K562 (cell line): ENCODE data around the gene ZNF564. TPM values are rescaled to one million over a fixed set of nuclear protein-coding genes. Genes with fewer than 3 reads are reported as not detected.
A peak's percentile ranks its signal among the peaks of the same experiment; 100 is the strongest.
"Not testable (repeated sequence)": the region's sequence is repeated elsewhere in the genome, so short reads cannot be mapped to it uniquely, and the experiment has no call there.

ENCODE experiments used
- ATAC-seq: fragments of 200-7000 bp; cut with Tn5 transposase; 3 replicates; pipeline ENCODE4 v1.9.1; 2020; ENCODE audit warnings: moderate library complexity
- BruUV-seq: library from RNA; stranded (reverse); fragments of 400-500 nt; replicated peaks from 2 replicates; lab custom pipeline; 2021; lab: Mats Ljungman, UMichigan
- CTCF ChIA-PET: fragments of 300-600 bp; formaldehyde crosslinking; extraction: SDS; loops from one replicate; lab custom pipeline; 2021; ENCODE audit warnings: low intra/inter-chr PET ratio; lab: Yijun Ruan, JAX
- POLR2A ChIA-PET: fragments of 300-600, 350-650 bp; sonication (Branson Sonifier 250); formaldehyde crosslinking; extraction: SDS; loops from one replicate; lab custom pipeline; 2021; ENCODE audit warnings: antibody characterized with exemption, inconsistent platforms; lab: Yijun Ruan, JAX
- DNase-seq, 4 experiments: peaks; one replicate each; pipeline versions ENCODE4 v3.0.0 to v3.0.0-alpha.2; 2011 to 2018; ENCODE audit warnings: low spot score in 3 of 4, mixed read lengths in 3 of 4; ENCODE audit errors: extremely low read depth in 1 of 4
- FAIRE-seq: peaks from 2 replicates; lab custom pipeline; 2011; peaks lifted over from hg19 to GRCh38; lab: Jason Lieb, UNC
- H2AFZ ChIP-seq: 2 replicates; pipeline ENCODE4 v1.6.0; 2011; ENCODE audit warnings: low read depth, low read length, control low read depth, inconsistent platforms
- H3K27ac ChIP-seq: fragments of 200-600 bp; 3 replicates; pipeline ENCODE4 v1.8.0; 2011; ENCODE audit warnings: low read depth, mild to moderate bottlenecking, control low read depth, inconsistent platforms, low read length, moderate library complexity, mixed read lengths; ENCODE audit errors: extremely low read depth
- H3K27me3 ChIP-seq, 2 experiments: fragments of 300-600 bp in 1 of 2; 2 replicates in 1 of 2; 3 replicates in 1 of 2; pipeline versions ENCODE4 v1.6.0 to v1.8.0; 2011; ENCODE audit warnings: inconsistent platforms in 2 of 2, low read length in 2 of 2, mild to moderate bottlenecking in 1 of 2, mixed read lengths in 1 of 2, moderate library complexity in 1 of 2; ENCODE audit not compliant: control insufficient read depth in 2 of 2, insufficient read depth in 2 of 2
- H3K36me3 ChIP-seq: fragments of 300-600 bp; 3 replicates; pipeline ENCODE4 v1.8.0; 2011; ENCODE audit warnings: mild to moderate bottlenecking, low read length, inconsistent platforms; ENCODE audit not compliant: control insufficient read depth, insufficient read depth
- H3K4me1 ChIP-seq, 2 experiments: fragments of 200-600 bp in 1 of 2; replicated peaks in 1 of 2; 2 replicates in 1 of 2; 3 replicates in 1 of 2; pipeline versions ENCODE4 v1.5.1 to v1.8.0; 2011; ENCODE audit warnings: inconsistent platforms in 2 of 2, low read length in 2 of 2, mild to moderate bottlenecking in 1 of 2, mixed read lengths in 1 of 2, moderate library complexity in 1 of 2; ENCODE audit not compliant: control insufficient read depth in 2 of 2, insufficient read depth in 2 of 2
- H3K4me2 ChIP-seq: 2 replicates; pipeline ENCODE4 v1.6.1; 2011; ENCODE audit warnings: low read length, control low read depth, inconsistent platforms, mixed read lengths; ENCODE audit not compliant: insufficient read depth
- H3K4me3 ChIP-seq: fragments of 200-600 bp; sonication (generic), shearing (Covaris generic); 2 replicates; pipeline ENCODE4 v1.5.1; 2016; ENCODE audit warnings: control low read depth, inconsistent platforms
- H3K79me2 ChIP-seq: fragments of 200-600 bp; 3 replicates; pipeline ENCODE4 v1.8.0; 2011; ENCODE audit warnings: low read length, inconsistent platforms; ENCODE audit not compliant: control insufficient read depth, insufficient read depth
- H3K9ac ChIP-seq, 2 experiments: 2 replicates each; pipeline versions ENCODE4 v1.6.0 to v1.6.1; 2011; ENCODE audit warnings: low read depth in 2 of 2, low read length in 2 of 2, control low read depth in 1 of 2, inconsistent platforms in 1 of 2, mild to moderate bottlenecking in 1 of 2, mixed read lengths in 1 of 2; ENCODE audit not compliant: insufficient read depth in 1 of 2
- H3K9me1 ChIP-seq: one replicate; pipeline ENCODE4 v1.6.0; 2011; ENCODE audit warnings: inconsistent platforms, mild to moderate bottlenecking, low read length, moderate library complexity; ENCODE audit not compliant: control insufficient read depth, insufficient read depth
- H3K9me3 ChIP-seq: replicated peaks from 2 replicates; pipeline ENCODE4 v1.5.1; 2011; ENCODE audit warnings: low read depth, low read length, inconsistent platforms; ENCODE audit not compliant: control insufficient read depth, insufficient read depth
- H4K20me1 ChIP-seq: replicated peaks from 2 replicates; pipeline ENCODE4 v1.6.1; 2011; ENCODE audit warnings: low read length, inconsistent platforms, mixed read lengths; ENCODE audit not compliant: control insufficient read depth, insufficient read depth
- CHCHD3 ChIP-seq: fragments of 250-450 bp; sonication (Bioruptor Pico); IDR thresholded peaks from 2 replicates; pipeline ENCODE4 v2.1.2; 2022; ENCODE audit warnings: mild to moderate bottlenecking
- GABPB1 ChIP-seq: sonication (generic); formaldehyde crosslinking; IDR thresholded peaks from 2 replicates; pipeline ENCODE4 v1.8.0; 2022; ENCODE audit warnings: mild to moderate bottlenecking, missing genetic modification reagents
- GTF2F1 ChIP-seq: IDR thresholded peaks from 2 replicates; pipeline ENCODE4 v1.6.1; 2011; ENCODE audit warnings: low read depth, low read length, improper control_type of control experiment
- KLF16 ChIP-seq: IDR thresholded peaks from 2 replicates; pipeline ENCODE4 v1.6.1; 2016; ENCODE audit warnings: antibody characterized with exemption
- NR1H2 ChIP-seq: sonication (generic); formaldehyde crosslinking; IDR thresholded peaks from 2 replicates; pipeline ENCODE4 v1.4.0; 2020; ENCODE audit warnings: mild to moderate bottlenecking, missing genetic modification reagents
- POU5F1 ChIP-seq: fragments of 150-350 bp; IDR thresholded peaks from 2 replicates; pipeline ENCODE4 v1.6.1; 2014; ENCODE audit warnings: borderline replicate concordance, low read length, low read depth, mild to moderate bottlenecking; ENCODE audit not compliant: partially characterized antibody
- RBM25 ChIP-seq: fragments of 200-400 bp; formaldehyde crosslinking; IDR thresholded peaks from 2 replicates; pipeline ENCODE4 v1.6.1; 2018; ENCODE audit warnings: low read length, low read depth, moderate library complexity; ENCODE audit not compliant: severe bottlenecking
- U2AF2 ChIP-seq: fragments of 200-400 bp; formaldehyde crosslinking; optimal IDR thresholded peaks from 2 replicates; pipeline ENCODE3; 2017; ENCODE audit warnings: low read depth, mild to moderate bottlenecking, low read length
- ZNF780A ChIP-seq: fragments of 250-450 bp; sonication (Bioruptor Pico); IDR thresholded peaks from 2 replicates; pipeline ENCODE4 v1.5.0; 2021; ENCODE audit warnings: mild to moderate bottlenecking
- WGBS: fragments of 100-300 bp; shearing (Covaris generic); methylation state at CpG from one replicate; pipeline ENCODE4 v1.1.6; 2016; ENCODE audit warnings: low coverage, mixed read lengths; ENCODE audit not compliant: insufficient coverage; ENCODE audit errors: missing lambda C conversion rate; 5-methylcytosine and 5-hydroxymethylcytosine counted together
- in situ Hi-C: fragments of 300-500 bp; cut with MboI; formaldehyde crosslinking; loops from 4 replicates; pipeline ENCODE4 v1.15.0; 2018; ENCODE audit warnings: inconsistent platforms, mixed read lengths
- intact Hi-C: fragments of 100-400 bp; cut with micrococcal nuclease; formaldehyde crosslinking; loops from 2 replicates; pipeline ENCODE4 v1.14.2; 2022
- polyA plus RNA-seq, 8 experiments: library from polyadenylated mRNA; depleted of rRNA in 4 of 8; stranded (reverse) in 5 of 8; unstranded in 3 of 8; fragments of >200 nt; fragmentation: Nextera tagmentation in 2 of 8; fragmentation: Illumina TruSeq in 1 of 8; extraction: Ambion mirVana in 2 of 8; extraction: Trizol in 1 of 8; gene quantifications; 2 replicates each; pipeline versions ENCODE4 v1.2.1 to v1.2.3, GENCODE V29; 2011 to 2014; ENCODE audit warnings: inconsistent platforms in 1 of 8, missing spikeins in 1 of 8
- total RNA-seq, 7 experiments: library from RNA; depleted of rRNA in 6 of 7; stranded (reverse); fragments of >200 nt in 6 of 7; fragmentation: Illumina TruSeq in 2 of 7; extraction: Trizol in 2 of 7; gene quantifications; 2 replicates each; pipeline versions ENCODE4 v1.2.1 to v1.2.3, GENCODE V29; 2011 to 2021; ENCODE audit warnings: low replicate concordance in 1 of 7
- TF ChIP-seq, protein P1 (sequence below): fragments of 450-650 bp; IDR thresholded peaks from 2 replicates; pipeline ENCODE4 v1.6.1; 2016; ENCODE audit warnings: mild to moderate bottlenecking, moderate library complexity

Gene ZNF564
- total and polyA plus RNA-seq, 9 of the 15 experiments (the other 6 are each of a cell fraction or from before 2014, with no cell fraction given): 1.4 to 8.1 (median 5.6) TPM

DNA sequence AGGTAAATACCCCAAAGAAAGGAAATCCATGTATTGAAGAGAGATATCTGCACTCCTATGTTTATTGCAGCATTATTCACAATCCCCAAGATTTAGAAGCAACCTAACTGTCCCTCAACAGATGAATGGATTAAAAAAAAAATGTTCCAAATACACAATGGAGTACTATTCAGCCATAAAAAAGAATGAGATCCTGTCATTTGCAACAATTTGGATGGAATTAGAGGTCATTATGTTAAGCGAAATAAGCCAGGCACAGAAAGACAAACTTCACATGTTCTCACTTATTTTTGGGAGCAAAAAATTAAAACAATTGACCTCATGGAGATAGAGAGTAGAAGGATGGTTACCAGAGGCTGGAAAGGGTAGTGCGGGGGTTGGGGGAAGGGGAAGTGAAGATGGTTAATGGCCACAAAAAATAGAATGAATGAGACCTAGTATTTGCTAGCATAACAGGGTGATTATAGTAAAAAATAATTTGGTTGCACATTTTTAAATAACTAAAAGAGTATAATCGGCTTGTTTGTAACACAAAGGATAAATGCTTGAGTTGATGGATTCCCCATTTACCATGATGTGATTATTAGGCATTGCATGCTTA lies 56.9 kb downstream of the ZNF564 start (continued):
- peak; percentile 40 for TF ChIP-seq RBM25
- TF ChIP-seq GABPB1 (CRISPR knock-in tag): no peak
- no peak for TF ChIP-seq U2AF2
- TF ChIP-seq NR1H2 (CRISPR knock-in tag): no peak
- no peak for TF ChIP-seq ZNF780A (CRISPR knock-in tag)
- no peak for TF ChIP-seq KLF16
- no peak for TF ChIP-seq POU5F1
- TF ChIP-seq, protein P1, sequence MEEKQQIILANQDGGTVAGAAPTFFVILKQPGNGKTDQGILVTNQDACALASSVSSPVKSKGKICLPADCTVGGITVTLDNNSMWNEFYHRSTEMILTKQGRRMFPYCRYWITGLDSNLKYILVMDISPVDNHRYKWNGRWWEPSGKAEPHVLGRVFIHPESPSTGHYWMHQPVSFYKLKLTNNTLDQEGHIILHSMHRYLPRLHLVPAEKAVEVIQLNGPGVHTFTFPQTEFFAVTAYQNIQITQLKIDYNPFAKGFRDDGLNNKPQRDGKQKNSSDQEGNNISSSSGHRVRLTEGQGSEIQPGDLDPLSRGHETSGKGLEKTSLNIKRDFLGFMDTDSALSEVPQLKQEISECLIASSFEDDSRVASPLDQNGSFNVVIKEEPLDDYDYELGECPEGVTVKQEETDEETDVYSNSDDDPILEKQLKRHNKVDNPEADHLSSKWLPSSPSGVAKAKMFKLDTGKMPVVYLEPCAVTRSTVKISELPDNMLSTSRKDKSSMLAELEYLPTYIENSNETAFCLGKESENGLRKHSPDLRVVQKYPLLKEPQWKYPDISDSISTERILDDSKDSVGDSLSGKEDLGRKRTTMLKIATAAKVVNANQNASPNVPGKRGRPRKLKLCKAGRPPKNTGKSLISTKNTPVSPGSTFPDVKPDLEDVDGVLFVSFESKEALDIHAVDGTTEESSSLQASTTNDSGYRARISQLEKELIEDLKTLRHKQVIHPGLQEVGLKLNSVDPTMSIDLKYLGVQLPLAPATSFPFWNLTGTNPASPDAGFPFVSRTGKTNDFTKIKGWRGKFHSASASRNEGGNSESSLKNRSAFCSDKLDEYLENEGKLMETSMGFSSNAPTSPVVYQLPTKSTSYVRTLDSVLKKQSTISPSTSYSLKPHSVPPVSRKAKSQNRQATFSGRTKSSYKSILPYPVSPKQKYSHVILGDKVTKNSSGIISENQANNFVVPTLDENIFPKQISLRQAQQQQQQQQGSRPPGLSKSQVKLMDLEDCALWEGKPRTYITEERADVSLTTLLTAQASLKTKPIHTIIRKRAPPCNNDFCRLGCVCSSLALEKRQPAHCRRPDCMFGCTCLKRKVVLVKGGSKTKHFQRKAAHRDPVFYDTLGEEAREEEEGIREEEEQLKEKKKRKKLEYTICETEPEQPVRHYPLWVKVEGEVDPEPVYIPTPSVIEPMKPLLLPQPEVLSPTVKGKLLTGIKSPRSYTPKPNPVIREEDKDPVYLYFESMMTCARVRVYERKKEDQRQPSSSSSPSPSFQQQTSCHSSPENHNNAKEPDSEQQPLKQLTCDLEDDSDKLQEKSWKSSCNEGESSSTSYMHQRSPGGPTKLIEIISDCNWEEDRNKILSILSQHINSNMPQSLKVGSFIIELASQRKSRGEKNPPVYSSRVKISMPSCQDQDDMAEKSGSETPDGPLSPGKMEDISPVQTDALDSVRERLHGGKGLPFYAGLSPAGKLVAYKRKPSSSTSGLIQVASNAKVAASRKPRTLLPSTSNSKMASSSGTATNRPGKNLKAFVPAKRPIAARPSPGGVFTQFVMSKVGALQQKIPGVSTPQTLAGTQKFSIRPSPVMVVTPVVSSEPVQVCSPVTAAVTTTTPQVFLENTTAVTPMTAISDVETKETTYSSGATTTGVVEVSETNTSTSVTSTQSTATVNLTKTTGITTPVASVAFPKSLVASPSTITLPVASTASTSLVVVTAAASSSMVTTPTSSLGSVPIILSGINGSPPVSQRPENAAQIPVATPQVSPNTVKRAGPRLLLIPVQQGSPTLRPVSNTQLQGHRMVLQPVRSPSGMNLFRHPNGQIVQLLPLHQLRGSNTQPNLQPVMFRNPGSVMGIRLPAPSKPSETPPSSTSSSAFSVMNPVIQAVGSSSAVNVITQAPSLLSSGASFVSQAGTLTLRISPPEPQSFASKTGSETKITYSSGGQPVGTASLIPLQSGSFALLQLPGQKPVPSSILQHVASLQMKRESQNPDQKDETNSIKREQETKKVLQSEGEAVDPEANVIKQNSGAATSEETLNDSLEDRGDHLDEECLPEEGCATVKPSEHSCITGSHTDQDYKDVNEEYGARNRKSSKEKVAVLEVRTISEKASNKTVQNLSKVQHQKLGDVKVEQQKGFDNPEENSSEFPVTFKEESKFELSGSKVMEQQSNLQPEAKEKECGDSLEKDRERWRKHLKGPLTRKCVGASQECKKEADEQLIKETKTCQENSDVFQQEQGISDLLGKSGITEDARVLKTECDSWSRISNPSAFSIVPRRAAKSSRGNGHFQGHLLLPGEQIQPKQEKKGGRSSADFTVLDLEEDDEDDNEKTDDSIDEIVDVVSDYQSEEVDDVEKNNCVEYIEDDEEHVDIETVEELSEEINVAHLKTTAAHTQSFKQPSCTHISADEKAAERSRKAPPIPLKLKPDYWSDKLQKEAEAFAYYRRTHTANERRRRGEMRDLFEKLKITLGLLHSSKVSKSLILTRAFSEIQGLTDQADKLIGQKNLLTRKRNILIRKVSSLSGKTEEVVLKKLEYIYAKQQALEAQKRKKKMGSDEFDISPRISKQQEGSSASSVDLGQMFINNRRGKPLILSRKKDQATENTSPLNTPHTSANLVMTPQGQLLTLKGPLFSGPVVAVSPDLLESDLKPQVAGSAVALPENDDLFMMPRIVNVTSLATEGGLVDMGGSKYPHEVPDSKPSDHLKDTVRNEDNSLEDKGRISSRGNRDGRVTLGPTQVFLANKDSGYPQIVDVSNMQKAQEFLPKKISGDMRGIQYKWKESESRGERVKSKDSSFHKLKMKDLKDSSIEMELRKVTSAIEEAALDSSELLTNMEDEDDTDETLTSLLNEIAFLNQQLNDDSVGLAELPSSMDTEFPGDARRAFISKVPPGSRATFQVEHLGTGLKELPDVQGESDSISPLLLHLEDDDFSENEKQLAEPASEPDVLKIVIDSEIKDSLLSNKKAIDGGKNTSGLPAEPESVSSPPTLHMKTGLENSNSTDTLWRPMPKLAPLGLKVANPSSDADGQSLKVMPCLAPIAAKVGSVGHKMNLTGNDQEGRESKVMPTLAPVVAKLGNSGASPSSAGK: no peak
- TF ChIP-seq GTF2F1: no peak
- no peak for TF ChIP-seq CHCHD3 (CRISPR knock-in tag)

DNA sequence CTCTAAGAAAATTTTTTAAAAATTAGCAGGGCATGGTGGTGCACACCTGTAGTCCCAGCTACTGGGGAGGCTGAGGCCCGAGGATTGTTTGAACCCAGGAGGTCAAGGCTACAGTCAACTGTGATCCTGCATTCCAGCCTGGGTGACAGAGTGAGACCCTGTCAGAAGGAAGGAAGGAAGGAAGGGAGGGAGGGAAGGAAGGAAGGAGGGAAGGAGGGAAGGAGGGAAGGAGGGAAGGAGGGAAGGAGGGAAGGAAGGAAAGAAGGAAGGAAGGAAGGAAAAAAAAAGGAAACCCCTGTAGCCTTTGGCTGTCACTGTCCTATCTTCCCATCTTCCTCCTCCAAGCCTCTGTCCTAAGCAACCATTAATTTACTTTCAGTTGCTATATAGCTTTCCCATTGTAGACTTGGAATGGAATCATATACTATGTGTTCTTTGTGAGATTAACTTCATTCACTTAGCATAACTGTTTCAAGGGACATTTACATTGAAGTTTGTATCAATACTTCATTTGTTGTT lies 65.0 kb downstream of the ZNF564 start:
- H3K4me3 ChIP-seq, H3K36me3 ChIP-seq, H3K27me3 ChIP-seq, H3K9me1 ChIP-seq, H2AFZ ChIP-seq, H3K27ac ChIP-seq, H3K9me3 ChIP-seq, DNase-seq, H3K9ac ChIP-seq, CTCF ChIA-PET, ATAC-seq, H4K20me1 ChIP-seq, H3K79me2 ChIP-seq, BruUV-seq, H3K4me2 ChIP-seq, FAIRE-seq, in situ Hi-C loops: not testable (repeated sequence)
- intact Hi-C loops: loop anchor here (10.0 kb wide), 1 partner anchor 112 kb away; no protein-coding TSS in a partner anchor
- no CpG with 5 or more reads among the region's 1 CpG for WGBS
- H3K4me1 ChIP-seq: peaks cover 0 to 11% of the 10 kb centered on the region in 2 experiments; a peak in 3 of 5 replicates
- POLR2A ChIA-PET: interaction anchor here (1.0 kb wide), 1 partner anchor 9 kb away, joined by 4 read pairs; no protein-coding TSS in a partner anchor
